Measurements from ENCODE around the gene THBD. TPM values are rescaled to one million over a fixed set of nuclear protein-coding genes. Genes with fewer than 3 reads are reported as not detected.

THBD gene
- total and polyA plus RNA-seq, 9 of the 15 experiments (the other 6 are each of a cell fraction or from before 2014, with no cell fraction given): 0.07 to 0.49 (median 0.33) TPM

DNA sequence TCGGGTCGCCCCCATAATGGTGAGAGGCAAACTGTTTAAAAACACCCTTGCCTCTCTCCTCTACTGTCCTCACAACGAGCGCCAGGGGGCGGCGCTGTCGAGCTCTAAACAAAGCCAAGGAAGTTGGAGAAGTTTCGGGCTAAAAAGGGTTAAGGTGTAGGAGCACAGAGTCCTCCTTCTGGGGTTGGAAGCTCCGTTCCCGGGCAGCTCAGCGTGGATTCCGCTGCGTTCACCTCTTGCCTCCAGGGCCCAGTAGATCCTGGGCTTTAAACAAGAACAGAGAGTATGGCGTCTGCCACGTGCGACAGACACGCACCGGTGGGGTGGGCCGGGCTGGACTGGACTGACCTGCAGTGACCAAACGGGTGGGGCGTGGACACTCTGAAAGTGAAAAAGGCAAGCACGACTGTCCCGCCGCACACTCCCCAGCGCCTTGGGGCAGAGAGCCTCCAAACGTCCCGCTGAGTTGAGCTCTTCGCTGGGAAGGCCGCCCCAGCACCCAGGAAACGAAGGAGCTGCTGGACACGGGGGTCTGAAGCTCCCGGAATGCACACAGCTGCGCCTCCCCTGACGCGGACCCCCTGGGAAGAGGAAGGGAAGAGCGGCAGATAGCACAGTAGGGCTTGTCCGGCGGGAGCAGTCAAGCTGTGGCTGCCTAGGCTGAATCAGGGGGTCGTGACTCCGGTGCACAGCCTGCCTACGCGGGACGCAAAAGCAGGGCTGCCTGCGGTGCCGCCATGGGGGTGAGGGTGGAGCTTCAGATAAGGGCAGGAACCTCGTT is 1.6 kb upstream of the THBD start (continued):
- TF ChIP-seq AFF1 (IDR thresholded peaks at IDR 0.05; ENCODE audit: low read depth in 1 of 2, partially characterized antibody in 2 of 2): no peak
- TF ChIP-seq DNMT1 (IDR thresholded peaks at IDR 0.05): no peak
- no peak for TF ChIP-seq ZC3H11A (IDR thresholded peaks at IDR 0.05; ENCODE audit: low read depth, low read length)
- TF ChIP-seq, protein P1, sequence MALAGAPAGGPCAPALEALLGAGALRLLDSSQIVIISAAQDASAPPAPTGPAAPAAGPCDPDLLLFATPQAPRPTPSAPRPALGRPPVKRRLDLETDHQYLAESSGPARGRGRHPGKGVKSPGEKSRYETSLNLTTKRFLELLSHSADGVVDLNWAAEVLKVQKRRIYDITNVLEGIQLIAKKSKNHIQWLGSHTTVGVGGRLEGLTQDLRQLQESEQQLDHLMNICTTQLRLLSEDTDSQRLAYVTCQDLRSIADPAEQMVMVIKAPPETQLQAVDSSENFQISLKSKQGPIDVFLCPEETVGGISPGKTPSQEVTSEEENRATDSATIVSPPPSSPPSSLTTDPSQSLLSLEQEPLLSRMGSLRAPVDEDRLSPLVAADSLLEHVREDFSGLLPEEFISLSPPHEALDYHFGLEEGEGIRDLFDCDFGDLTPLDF (CRISPR knock-in tag; IDR thresholded peaks at IDR 0.05): no peak
- no peak for TF ChIP-seq PATZ1 (CRISPR knock-in tag; IDR thresholded peaks at IDR 0.05; ENCODE audit: borderline replicate concordance)
- no peak for TF ChIP-seq ZBTB26 (CRISPR knock-in tag; IDR thresholded peaks at IDR 0.05)
- TF ChIP-seq CHD2 (IDR thresholded peaks at IDR 0.05; ENCODE audit: low read depth, low read length): no peak
- no peak for TF ChIP-seq ATF1 (CRISPR knock-in tag; IDR thresholded peaks at IDR 0.05)
- TF ChIP-seq ATF1 (tag; IDR thresholded peaks at IDR 0.05): peak; percentile 68
- TF ChIP-seq, protein P2, sequence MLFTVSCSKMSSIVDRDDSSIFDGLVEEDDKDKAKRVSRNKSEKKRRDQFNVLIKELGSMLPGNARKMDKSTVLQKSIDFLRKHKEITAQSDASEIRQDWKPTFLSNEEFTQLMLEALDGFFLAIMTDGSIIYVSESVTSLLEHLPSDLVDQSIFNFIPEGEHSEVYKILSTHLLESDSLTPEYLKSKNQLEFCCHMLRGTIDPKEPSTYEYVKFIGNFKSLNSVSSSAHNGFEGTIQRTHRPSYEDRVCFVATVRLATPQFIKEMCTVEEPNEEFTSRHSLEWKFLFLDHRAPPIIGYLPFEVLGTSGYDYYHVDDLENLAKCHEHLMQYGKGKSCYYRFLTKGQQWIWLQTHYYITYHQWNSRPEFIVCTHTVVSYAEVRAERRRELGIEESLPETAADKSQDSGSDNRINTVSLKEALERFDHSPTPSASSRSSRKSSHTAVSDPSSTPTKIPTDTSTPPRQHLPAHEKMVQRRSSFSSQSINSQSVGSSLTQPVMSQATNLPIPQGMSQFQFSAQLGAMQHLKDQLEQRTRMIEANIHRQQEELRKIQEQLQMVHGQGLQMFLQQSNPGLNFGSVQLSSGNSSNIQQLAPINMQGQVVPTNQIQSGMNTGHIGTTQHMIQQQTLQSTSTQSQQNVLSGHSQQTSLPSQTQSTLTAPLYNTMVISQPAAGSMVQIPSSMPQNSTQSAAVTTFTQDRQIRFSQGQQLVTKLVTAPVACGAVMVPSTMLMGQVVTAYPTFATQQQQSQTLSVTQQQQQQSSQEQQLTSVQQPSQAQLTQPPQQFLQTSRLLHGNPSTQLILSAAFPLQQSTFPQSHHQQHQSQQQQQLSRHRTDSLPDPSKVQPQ (CRISPR knock-in tag; IDR thresholded peaks at IDR 0.05; ENCODE audit: borderline replicate concordance): no peak
- TF ChIP-seq NBN (IDR thresholded peaks at IDR 0.05; ENCODE audit: low read depth): peak; percentile 64; the same call in 1 of the 2 replicates
- no peak for TF ChIP-seq BACH1 (tag; IDR thresholded peaks at IDR 0.05)
- no peak for TF ChIP-seq TBL1XR1 (IDR thresholded peaks at IDR 0.05; ENCODE audit: low read length in 2 of 2)
